Kidney epithelial cell (primary cell): ENCODE measurements around the gene DIP2C. TPM values are rescaled to one million over a fixed set of nuclear protein-coding genes. Genes with fewer than 3 reads are reported as not detected.

ENCODE experiments used
- DNase-seq: peaks from one replicate; pipeline ENCODE4 v3.0.0-alpha.2; 2010; ENCODE audit warnings: low read depth
- H3K27me3 ChIP-seq: 2 replicates; pipeline ENCODE4 v1.6.0; 2011; ENCODE audit warnings: low read length; ENCODE audit not compliant: control insufficient read depth, insufficient read depth
- H3K36me3 ChIP-seq: 2 replicates; pipeline ENCODE4 v1.5.1; 2011; ENCODE audit warnings: low read length; ENCODE audit not compliant: control insufficient read depth, insufficient read depth
- H3K4me3 ChIP-seq: 2 replicates; pipeline ENCODE4 v1.5.1; 2011; ENCODE audit warnings: low read depth, mild to moderate bottlenecking, control low read depth, low read length
- CTCF ChIP-seq: IDR thresholded peaks from 2 replicates; pipeline ENCODE4 v1.5.1; 2011; ENCODE audit warnings: mild to moderate bottlenecking, moderate library complexity, low read length, control low read depth, inconsistent platforms; ENCODE audit not compliant: insufficient read depth, poor library complexity, severe bottlenecking
- total RNA-seq: library from RNA; depleted of rRNA; stranded (reverse); fragments of >200 nt; gene quantifications from 2 replicates; pipeline ENCODE4 v1.2.3, GENCODE V29; 2015

DIP2C gene
- total RNA-seq, 1 donor from 2014 or later, result 19.2 TPM

- Histone ChIP-seq H3K36me3 (no peaks in the 10 kb centered on the region), H3K4me3 (no peak overlapping the region), H3K27me3 (no peaks in the 10 kb centered on the region)
- TF ChIP-seq CTCF, result no peak
- DNase-seq, result no peak
These were observed 391.4 kb downstream of the DIP2C start for GRCh38 chr10:298033-298432.

- TF ChIP-seq CTCF, result no peak
- no peaks in the 10 kb centered on the region for H3K36me3 ChIP-seq
- DNase-seq, result no peak
- H3K4me3 ChIP-seq, result no peak overlapping the region
- no peaks in the 10 kb centered on the region for H3K27me3 ChIP-seq
These were observed 391.9 kb downstream of the DIP2C start for GRCh38 chr10:297567-297966.

- TF ChIP-seq CTCF, result no peak
- no peak for DNase-seq
- Histone ChIP-seq H3K4me3 (no peak overlapping the region), H3K36me3 (no peaks in the 10 kb centered on the region), H3K27me3 (no peaks in the 10 kb centered on the region)
These were observed 395.8 kb downstream of the DIP2C start for GRCh38 chr10:293636-294035.

DNA sequence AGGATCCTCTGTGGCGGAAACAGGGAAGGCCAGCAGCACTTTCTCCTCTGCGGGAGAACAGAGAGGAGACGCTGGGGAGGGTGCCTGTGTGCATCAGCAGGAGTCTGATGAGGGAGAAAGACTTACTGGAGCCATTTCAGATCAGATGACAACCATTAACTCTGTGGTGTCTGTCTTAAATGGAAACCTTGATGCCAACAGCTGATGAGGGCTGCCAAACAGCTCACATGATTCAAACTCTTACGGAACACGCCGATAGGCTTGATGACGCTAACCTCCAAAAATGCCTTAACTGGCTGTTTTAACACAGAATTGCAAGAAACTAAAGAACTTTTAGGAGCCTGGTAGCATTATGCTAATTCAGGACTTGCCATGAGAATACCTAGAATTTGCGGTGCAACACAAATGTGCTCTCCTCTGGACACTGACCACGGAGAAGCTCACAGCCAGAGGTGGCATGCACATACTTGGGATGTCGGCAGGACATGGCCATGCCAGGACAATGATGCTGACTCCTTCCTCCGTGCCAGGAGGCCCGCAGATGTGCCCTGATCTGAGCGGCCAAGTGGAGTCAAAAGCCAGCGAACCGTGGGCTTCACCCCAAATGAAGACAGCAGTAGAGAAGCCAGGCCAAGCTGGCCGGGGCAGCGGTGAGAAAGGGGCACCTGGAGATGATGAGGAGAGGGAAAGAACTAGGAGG, 399.3 kb downstream of the DIP2C start:
- no peak for TF ChIP-seq CTCF
- Histone ChIP-seq H3K36me3 (no peaks in the 10 kb centered on the region), H3K4me3 (no peak overlapping the region), H3K27me3 (no peaks in the 10 kb centered on the region)
- DNase-seq, result no peak

GRCh38 chr10:289581-289980, 399.9 kb downstream of the DIP2C start:
- DNase-seq, result no peak

More at GRCh38 chr10:289581-289980, 399.9 kb downstream of the DIP2C start:
- Histone ChIP-seq H3K36me3 (no peaks in the 10 kb centered on the region), H3K4me3 (no peak overlapping the region), H3K27me3 (no peaks in the 10 kb centered on the region)
- no peak for TF ChIP-seq CTCF
